Activated CD8-positive, alpha-beta T cell treated with anti-CD3 and anti-CD28 coated beads for 36 hours (primary cell): ENCODE data around the gene CLDN19. TPM values are rescaled to one million over a fixed set of nuclear protein-coding genes. Genes with fewer than 3 reads are reported as not detected.

Source experiments
- ATAC-seq: fragments of 200-7000 bp; cut with Tn5 transposase; one replicate; pipeline ENCODE4 v1.10.0; 2021; ENCODE audit warnings: mild to moderate bottlenecking, moderate library complexity
- CTCF ChIA-PET: fragments of 350-600 bp; sonication (Branson Sonifier 250); formaldehyde crosslinking; loops from one replicate; lab custom pipeline; 2021; ENCODE audit warnings: antibody characterized with exemption; lab: Charles Lee
- POLR2A ChIA-PET: fragments of 350-600 bp; sonication (Branson Sonifier 250); formaldehyde crosslinking; loops from one replicate; lab custom pipeline; 2021; ENCODE audit warnings: antibody characterized with exemption; lab: Charles Lee
- DNase-seq: peaks from one replicate; pipeline ENCODE4 v3.0.0-alpha.2; 2020
- H3K27ac Mint-ChIP-seq: one replicate; pipeline ENCODE4 v1.8.0; 2021; ENCODE audit warnings: mild to moderate bottlenecking, mixed read lengths
- H3K27me3 Mint-ChIP-seq: one replicate; pipeline ENCODE4 v1.8.0; 2021; ENCODE audit warnings: mixed read lengths
- H3K36me3 Mint-ChIP-seq: one replicate; pipeline ENCODE4 v1.8.0; 2021; ENCODE audit warnings: low read depth, mixed read lengths
- H3K4me1 Mint-ChIP-seq: one replicate; pipeline ENCODE4 v1.8.0; 2021; ENCODE audit warnings: low read depth, mixed read lengths
- H3K4me3 Mint-ChIP-seq: one replicate; pipeline ENCODE4 v1.8.0; 2021; ENCODE audit warnings: mild to moderate bottlenecking, moderate library complexity, mixed read lengths
- H3K9me3 Mint-ChIP-seq: one replicate; pipeline ENCODE4 v1.8.0; 2021; ENCODE audit warnings: mixed read lengths
- CTCF ChIP-seq: fragments of 200-600 bp; IDR thresholded peaks from one replicate; pipeline ENCODE4 v1.8.0; 2022; ENCODE audit warnings: antibody characterized with exemption, mild to moderate bottlenecking
- intact Hi-C: fragments of 100-400 bp; cut with micrococcal nuclease; formaldehyde crosslinking; loops from one replicate; pipeline ENCODE4 v1.10.0; 2022
- total RNA-seq, 2 experiments: library from RNA; stranded (reverse); gene quantifications; one replicate each; pipeline ENCODE4 v1.2.3, GENCODE V29; 2021

Gene CLDN19
- total RNA-seq, 2 experiments from 2014 or later = not detected

- H3K27ac Mint-ChIP-seq = no peak overlapping the region
- no peak for ATAC-seq
- H3K27me3 Mint-ChIP-seq = no peaks in the 10 kb centered on the region
- no peak overlapping the region for H3K4me3 Mint-ChIP-seq
- ChIA-PET CTCF (interaction anchor here (0.7 to 2.5 kb wide), 11 partner anchors 8 to 573 kb away, joined by 3 to 7 read pairs (median 3); partner anchors contain the start of gene P3H1), POLR2A (interaction anchor here (0.5 kb wide), 1 partner anchor 121 kb away, joined by 4 read pairs; no protein-coding TSS in a partner anchor)
- H3K4me1 Mint-ChIP-seq = no peaks in the 10 kb centered on the region
- peaks cover 13% of the 10 kb centered on the region for H3K36me3 Mint-ChIP-seq
- DNase-seq = no peak
- intact Hi-C loops = loop anchor here (5.0 kb wide), 1 partner anchor 169 kb away; no protein-coding TSS in a partner anchor
- TF ChIP-seq CTCF = no peak
- no peaks in the 10 kb centered on the region for H3K9me3 Mint-ChIP-seq
Observed at GRCh38 chr1:42746436-42747105, 6.5 kb upstream of the CLDN19 start.

GRCh38 chr1:42745851-42746250 is 5.8 kb upstream of the CLDN19 start:
- DNase-seq = no peak
- Mint-ChIP-seq H3K9me3 (no peaks in the 10 kb centered on the region), H3K4me1 (no peaks in the 10 kb centered on the region), H3K36me3 (peaks cover 11% of the 10 kb centered on the region), H3K4me3 (no peak overlapping the region), H3K27ac (no peak overlapping the region), H3K27me3 (no peaks in the 10 kb centered on the region)
- CTCF ChIA-PET = interaction anchor here (1.3 to 2.5 kb wide), 3 partner anchors 11 to 168 kb away, joined by 3 to 7 read pairs (median 5); no protein-coding TSS in a partner anchor
- POLR2A ChIA-PET = interaction anchor here (0.5 to 0.6 kb wide), 2 partner anchors 121 kb away, joined by 3 to 4 read pairs; no protein-coding TSS in a partner anchor
- no peak for TF ChIP-seq CTCF
- intact Hi-C loops = loop anchor here (5.0 kb wide), 1 partner anchor 169 kb away; no protein-coding TSS in a partner anchor
- no peak for ATAC-seq

- no peaks in the 10 kb centered on the region for H3K27me3 Mint-ChIP-seq
- H3K9me3 Mint-ChIP-seq = no peaks in the 10 kb centered on the region
- POLR2A ChIA-PET = interaction anchor here (0.6 kb wide), 1 partner anchor 27 kb away, joined by 3 read pairs; no protein-coding TSS in a partner anchor
- H3K4me3 Mint-ChIP-seq = no peak overlapping the region
- CTCF ChIA-PET = interaction anchor here (0.7 kb wide), 1 partner anchor 10 kb away, joined by 3 read pairs; no protein-coding TSS in a partner anchor
- intact Hi-C loops = no loop called here
- no peaks in the 10 kb centered on the region for H3K36me3 Mint-ChIP-seq
- ATAC-seq (no peak), DNase-seq (no peak)
- no peak for TF ChIP-seq CTCF
- H3K27ac Mint-ChIP-seq = no peak overlapping the region
- no peaks in the 10 kb centered on the region for H3K4me1 Mint-ChIP-seq
Observed at GRCh38 chr1:42744148-42744413, 4.0 kb upstream of the CLDN19 start.

- Mint-ChIP-seq H3K36me3 (no peaks in the 10 kb centered on the region), H3K27ac (no peak overlapping the region), H3K9me3 (no peaks in the 10 kb centered on the region), H3K4me1 (no peaks in the 10 kb centered on the region), H3K4me3 (no peak overlapping the region), H3K27me3 (no peaks in the 10 kb centered on the region)
- ATAC-seq = no peak
- DNase-seq = no peak
- ChIA-PET POLR2A (interaction anchor here (0.6 kb wide), 1 partner anchor 26 kb away, joined by 3 read pairs; no protein-coding TSS in a partner anchor), CTCF (interaction anchor here (0.7 to 1.2 kb wide), 2 partner anchors 11 to 165 kb away, joined by 3 read pairs; no protein-coding TSS in a partner anchor)
- no peak for TF ChIP-seq CTCF
- intact Hi-C loops = no loop called here
Observed at GRCh38 chr1:42743317-42744147, 3.5 kb upstream of the CLDN19 start.
